C4-2B (cell line): Measurements from ENCODE around the gene SPON1.

ENCODE experiments used
- H3K27ac ChIP-seq: fragments of 450-650 bp; 2 replicates; pipeline ENCODE4 v1.5.1; 2017
- CTCF ChIP-seq: fragments of 450-650 bp; conservative IDR thresholded peaks from 2 replicates; pipeline ENCODE4 v1.5.1; 2017; ENCODE audit warnings: mild to moderate bottlenecking
- ZFX ChIP-seq: fragments of 450-650 bp; IDR thresholded peaks from 2 replicates; pipeline ENCODE4 v1.6.1; 2017

The SPON1 gene

GRCh38 chr11:14193644-14194043 is 231.1 kb downstream of the SPON1 start:
- H3K27ac ChIP-seq: no peak overlapping the region
- no peak for TF ChIP-seq ZFX
- TF ChIP-seq CTCF: no peak

DNA sequence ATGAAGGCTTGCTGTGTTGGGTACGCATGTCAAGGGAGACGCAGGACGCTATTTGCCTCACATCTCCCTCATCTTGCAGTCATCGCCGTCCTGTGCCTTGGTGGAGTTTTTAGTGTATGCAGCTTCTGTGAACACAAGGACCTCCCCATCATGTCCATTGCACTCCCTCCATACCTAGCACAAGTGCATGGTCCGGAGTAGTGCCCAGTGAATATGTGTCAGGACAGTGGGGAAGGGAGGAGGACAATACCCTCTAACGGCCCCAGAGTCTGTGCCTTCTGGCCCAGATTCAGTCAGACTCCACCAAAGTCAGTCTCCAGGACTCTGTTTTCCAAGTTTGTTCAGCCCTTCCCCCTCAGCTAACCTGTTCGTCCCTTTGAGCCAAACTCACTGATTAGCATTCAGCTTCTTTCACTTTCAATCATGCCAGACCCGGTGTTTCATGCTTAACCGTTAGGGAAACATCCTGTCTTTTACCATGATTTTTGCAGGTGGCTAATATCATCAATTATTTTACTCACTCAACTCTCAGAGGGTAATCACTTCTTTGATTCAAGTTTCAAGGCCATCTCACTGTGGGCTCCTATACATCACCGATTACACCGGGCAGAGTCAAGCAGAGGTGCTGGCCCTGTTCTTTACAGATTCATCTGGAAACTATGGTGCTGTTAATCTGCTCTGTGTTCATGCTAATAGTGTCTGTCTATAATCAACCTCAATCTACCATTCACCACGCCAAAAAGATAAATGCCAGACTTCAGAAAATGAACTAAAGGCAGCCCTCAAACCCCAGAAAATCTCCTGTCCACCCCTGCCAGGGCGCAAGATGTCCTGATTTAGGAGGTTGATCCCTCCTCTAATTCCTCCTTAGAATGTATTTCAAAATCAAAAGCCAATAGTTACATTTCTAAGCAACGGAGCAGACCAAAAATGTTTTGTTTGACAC is 240.0 kb downstream of the SPON1 start:
- TF ChIP-seq CTCF (no peak), ZFX (no peak)
- H3K27ac ChIP-seq: no peak overlapping the region

DNA sequence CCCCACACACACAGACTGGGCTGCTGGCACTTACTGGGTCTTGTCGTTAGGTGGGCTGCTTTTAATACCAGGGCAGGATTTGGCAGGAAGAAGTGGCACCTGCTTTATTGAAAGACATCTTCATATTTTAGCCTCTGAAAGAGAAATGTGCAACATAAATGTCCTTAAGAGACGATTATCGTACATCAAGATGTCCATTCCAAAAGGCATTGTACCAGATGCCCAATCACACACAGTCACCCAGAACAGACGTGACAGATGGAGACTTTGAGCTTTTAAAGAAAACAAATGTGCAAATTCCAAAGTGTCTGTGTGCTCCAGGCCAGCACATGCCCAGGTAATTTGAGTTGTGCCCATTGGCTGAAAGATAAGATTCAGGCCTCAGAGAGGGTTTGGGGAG is 240.8 kb downstream of the SPON1 start:
- H3K27ac ChIP-seq: no peak overlapping the region
- TF ChIP-seq ZFX (no peak), CTCF (no peak)

DNA sequence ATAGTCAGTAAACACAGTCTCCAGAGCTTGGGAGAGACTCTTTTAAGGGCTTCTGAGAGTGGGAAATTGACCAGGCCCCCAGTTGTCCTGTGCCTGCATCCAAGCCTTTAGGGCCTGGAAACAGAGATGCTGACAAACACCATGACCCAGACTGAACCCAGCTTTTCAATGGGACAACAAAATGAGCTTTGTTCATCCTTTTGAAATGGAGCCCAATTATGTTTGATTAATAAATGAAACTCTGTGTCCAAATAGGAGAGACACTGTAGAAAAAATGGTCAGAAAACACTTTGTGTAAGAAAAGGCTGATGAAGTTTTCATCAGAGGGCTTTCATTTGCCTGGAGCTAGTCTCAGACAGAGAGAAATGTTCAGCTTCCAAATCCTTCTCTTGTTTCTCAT is 250.5 kb downstream of the SPON1 start:
- no peak for TF ChIP-seq ZFX
- no peak overlapping the region for H3K27ac ChIP-seq

DNA sequence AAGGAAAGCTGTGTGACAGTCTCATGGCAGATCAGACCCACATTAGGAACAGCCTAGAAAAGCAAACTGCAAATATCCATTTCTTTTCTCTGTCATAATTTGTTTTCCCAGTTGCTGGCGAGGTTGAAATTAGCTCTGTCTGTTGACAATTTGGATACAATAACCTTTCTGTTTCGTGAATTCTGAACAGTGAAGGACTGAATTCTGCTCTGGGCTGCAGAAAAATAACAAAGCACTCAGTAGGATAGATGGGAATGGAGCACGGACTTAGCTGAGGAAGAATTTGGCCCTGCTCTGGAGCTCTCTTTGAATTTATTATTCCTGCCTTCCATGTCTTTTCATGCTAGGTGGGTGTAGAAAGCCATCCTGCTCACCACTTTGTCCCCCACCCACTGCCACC is 256.2 kb downstream of the SPON1 start:
- TF ChIP-seq ZFX (no peak), CTCF (no peak)
- no peak overlapping the region for H3K27ac ChIP-seq

DNA sequence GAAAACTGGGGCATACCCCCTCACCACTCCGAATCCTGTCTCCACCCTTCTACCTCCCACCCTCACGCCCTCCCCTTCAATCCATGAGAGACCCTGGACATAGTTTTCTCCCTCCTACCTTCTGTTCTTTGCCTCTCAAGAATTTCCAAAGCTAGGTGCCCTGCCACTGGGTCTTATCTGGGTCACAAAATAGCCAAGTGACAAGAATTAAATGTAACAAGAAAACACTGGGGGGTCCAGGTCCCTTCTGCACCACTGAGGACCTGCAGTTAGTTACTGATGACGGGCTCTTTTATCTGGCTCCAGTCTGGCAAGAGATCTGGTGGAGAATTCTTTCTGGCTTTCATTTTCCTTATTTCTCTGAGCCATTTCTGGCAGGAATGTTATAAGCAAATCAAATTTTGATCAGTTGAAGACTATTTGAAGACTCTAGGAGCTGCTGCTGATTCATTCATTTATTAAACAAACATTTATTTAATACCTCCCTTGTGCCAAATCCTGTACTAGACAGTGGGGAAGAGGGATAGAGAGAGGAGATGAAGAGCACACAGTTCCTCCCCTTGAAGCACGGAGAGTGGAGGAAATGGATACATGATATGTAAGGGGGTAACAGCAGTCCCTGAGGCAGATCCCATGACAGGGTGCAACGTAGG is 261.2 kb downstream of the SPON1 start:
- H3K27ac ChIP-seq: no peak overlapping the region
- TF ChIP-seq ZFX: no peak
- no peak for TF ChIP-seq CTCF

GRCh38 chr11:14224395-14224794 is 261.9 kb downstream of the SPON1 start:
- TF ChIP-seq CTCF: no peak
- H3K27ac ChIP-seq: no peak overlapping the region

DNA sequence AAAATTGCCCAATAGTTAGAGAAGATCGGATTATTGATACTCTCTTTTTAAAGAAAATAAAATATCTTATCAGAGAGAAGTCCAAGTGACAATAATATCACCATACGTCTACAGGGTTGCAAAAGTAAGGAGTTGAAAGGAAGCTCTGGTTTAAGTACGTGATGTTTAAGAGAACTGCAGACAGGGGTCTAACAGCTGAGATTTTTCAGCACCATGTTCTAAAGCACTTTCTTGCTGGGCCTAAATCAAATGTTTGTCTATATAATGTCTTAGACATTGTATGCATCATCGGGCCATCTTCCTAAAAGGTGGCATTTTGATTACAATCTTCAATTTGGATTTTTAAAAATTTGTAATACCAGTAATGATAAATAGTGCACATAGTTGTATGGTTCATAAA is 263.1 kb downstream of the SPON1 start:
- no peak for TF ChIP-seq ZFX
- no peak overlapping the region for H3K27ac ChIP-seq
